GM08714 (cell line): ENCODE data around the gene CADM1.

ENCODE experiments used
- H3K4me3 ChIP-seq: fragments of 200-500 bp; sonication (Bioruptor generic); 2 replicates; pipeline ENCODE4 v1.5.1; 2014; ENCODE audit warnings: mild to moderate bottlenecking, low read length, inconsistent platforms
- ZNF274 ChIP-seq: IDR thresholded peaks from 2 replicates; pipeline ENCODE4 v1.6.1; 2012; ENCODE audit warnings: mild to moderate bottlenecking, low read depth, low read length

Gene CADM1

GRCh38 chr11:115425250-115425649, 79.0 kb downstream of the CADM1 start:
- TF ChIP-seq ZNF274 = no peak
- H3K4me3 ChIP-seq = no peak overlapping the region

DNA sequence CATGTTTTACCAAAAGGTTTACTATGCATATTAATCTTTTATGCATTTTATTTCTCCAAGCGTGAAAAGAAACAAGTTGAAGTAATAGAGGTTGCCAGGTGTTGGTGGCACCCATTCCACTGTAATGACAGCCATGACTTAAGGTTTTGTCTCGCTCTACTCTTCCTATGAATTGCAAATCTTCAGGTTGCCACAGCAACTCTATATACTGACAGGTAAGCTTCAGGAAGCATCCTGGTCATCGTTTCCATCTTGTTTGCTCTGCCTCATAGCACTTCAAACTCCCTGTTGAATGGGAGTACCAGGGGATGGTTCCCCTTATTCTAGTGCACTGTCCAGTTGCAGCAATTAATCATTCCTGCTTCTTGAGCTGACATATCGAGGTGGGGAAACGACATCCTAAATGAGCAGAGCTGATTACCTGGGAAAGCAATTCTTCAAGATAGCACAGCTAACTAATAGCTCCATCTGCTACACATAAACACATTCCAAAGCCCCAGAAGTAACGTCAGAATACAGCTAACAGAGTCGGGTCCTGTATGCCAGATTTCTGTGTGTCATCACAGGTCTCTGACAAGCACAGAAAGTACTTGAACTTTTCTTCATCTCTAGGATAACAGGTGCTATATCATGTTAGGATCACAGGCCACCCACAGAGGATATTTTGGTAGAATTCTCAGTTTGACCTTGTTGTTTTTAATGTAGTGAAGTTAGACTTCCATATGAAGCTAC, 80.3 kb downstream of the CADM1 start:
- no peak overlapping the region for H3K4me3 ChIP-seq
- TF ChIP-seq ZNF274 = no peak

DNA sequence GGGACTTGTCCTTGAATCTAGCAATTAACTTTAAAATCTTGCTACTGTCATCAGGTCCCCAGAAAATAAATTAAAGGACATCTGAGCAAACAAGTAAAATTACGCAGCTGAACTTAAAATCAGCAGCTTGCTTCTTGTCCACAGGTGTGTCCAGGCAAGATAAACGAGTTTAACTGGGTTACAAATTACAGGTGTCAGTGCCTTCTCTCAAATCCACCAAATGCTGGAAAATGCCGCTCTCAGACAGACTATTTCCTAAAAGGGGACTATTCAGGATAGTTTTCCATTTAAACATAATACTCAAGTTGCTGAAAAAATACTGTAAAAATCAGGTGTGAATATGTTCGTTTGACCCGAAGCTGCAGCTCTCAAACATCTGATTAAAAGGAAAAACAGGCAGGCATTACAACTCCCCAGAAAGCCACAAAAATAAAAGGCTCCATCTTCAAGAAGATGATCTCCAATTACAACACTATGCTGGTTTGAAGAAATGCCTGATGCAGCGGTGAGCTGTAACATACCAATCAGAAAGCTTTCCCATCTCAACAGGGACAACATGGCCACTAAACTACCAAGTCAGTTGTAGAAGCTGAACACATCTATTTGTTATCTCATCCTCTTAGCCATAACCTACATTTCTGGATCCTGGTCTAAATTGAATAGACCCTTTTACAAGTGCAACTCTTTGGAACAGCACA, 82.1 kb downstream of the CADM1 start:
- no peak for TF ChIP-seq ZNF274
- H3K4me3 ChIP-seq = no peak overlapping the region

DNA sequence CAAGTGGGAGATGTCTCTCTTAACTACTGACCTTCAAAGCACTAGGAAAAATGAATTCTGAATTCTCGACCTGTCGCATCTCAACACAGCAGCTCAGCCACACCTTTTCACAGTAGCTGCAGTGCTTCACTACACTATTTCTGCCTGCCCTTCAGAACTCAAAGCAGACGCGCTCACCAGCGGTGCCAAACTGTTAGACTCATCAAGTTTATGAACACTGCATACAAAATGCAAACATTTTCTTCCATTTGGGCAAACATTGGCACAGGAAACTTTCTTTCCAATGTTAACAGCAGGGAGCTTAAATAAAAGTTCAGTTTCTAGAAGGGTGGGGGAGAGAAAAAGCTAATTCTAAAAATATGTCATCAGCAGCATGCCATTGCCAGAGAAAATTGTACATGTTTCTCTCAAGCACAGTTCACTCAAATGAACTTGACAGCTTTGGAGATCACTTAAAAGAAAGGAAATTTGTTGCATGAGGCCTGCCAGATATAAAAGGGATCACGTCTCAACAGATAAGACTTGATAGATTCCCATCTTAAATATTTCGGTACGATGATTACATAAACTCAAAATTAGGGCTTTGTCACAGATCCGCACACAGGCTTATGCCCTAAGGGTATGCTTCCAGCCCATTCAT, 82.7 kb downstream of the CADM1 start:
- no peak overlapping the region for H3K4me3 ChIP-seq

GRCh38 chr11:115420505-115420904, 83.7 kb downstream of the CADM1 start:
- H3K4me3 ChIP-seq = no peak overlapping the region
- TF ChIP-seq ZNF274 = no peak

More for the DNA sequence above, 82.7 kb downstream of the CADM1 start:
- no peak for TF ChIP-seq ZNF274

- no peak for TF ChIP-seq ZNF274
- H3K4me3 ChIP-seq = no peak overlapping the region
Observed at GRCh38 chr11:115418626-115419025, 85.6 kb downstream of the CADM1 start.

GRCh38 chr11:115418081-115418480, 86.1 kb downstream of the CADM1 start:
- TF ChIP-seq ZNF274 = no peak
- H3K4me3 ChIP-seq = no peak overlapping the region

GRCh38 chr11:115411120-115411519, 93.1 kb downstream of the CADM1 start:
- no peak overlapping the region for H3K4me3 ChIP-seq
- no peak for TF ChIP-seq ZNF274

DNA sequence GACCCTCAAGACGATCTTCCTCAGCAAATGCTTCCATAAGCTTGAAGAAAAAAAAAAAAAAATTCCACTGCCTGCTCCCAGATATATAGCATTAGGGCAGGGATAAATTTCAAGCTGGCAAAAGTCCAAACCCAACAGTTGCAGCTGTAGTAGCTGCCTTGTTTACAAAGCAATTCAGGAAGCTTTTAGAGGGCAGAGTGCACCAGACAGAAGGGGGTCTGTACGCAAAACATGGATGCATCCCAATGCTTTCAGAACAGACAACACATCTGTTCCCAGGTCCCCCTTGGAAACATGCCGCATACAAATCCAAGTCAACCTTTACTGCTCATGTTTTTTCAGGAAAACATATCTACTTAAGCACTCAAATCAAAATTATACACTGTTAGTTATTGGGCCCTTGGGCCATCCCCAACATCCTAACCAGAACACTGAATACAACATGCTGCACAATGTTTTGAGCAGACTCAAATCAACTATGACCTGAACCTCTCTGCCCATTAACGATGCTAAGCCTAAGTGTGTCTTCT, 94.5 kb downstream of the CADM1 start:
- H3K4me3 ChIP-seq = no peak overlapping the region
- no peak for TF ChIP-seq ZNF274

DNA sequence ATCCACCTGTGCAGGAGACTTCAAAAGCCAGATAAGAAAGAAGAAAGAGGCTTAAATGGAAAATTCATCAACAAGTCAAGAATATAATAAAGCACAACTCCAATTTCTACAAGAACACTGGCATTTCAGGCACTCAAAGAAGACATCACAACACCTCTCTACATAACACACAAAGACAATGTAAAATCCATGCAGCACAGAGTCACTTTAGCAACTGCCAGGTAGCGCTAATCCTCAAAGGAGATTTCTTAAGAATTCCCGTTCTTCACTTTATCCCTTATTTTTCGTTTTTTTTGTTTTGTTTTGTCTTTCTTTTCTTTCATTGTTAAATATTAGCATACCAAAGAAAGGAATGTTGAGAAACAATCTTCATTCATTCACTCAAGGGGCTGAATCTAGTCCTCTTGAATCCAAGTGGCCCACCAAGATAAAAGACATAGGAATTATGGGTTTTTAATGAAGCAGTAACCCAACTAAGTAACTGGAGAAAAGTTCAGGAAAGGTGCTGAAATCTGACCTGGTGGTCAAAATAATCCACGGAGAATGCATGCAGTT, 95.0 kb downstream of the CADM1 start:
- H3K4me3 ChIP-seq = no peak overlapping the region
- no peak for TF ChIP-seq ZNF274

DNA sequence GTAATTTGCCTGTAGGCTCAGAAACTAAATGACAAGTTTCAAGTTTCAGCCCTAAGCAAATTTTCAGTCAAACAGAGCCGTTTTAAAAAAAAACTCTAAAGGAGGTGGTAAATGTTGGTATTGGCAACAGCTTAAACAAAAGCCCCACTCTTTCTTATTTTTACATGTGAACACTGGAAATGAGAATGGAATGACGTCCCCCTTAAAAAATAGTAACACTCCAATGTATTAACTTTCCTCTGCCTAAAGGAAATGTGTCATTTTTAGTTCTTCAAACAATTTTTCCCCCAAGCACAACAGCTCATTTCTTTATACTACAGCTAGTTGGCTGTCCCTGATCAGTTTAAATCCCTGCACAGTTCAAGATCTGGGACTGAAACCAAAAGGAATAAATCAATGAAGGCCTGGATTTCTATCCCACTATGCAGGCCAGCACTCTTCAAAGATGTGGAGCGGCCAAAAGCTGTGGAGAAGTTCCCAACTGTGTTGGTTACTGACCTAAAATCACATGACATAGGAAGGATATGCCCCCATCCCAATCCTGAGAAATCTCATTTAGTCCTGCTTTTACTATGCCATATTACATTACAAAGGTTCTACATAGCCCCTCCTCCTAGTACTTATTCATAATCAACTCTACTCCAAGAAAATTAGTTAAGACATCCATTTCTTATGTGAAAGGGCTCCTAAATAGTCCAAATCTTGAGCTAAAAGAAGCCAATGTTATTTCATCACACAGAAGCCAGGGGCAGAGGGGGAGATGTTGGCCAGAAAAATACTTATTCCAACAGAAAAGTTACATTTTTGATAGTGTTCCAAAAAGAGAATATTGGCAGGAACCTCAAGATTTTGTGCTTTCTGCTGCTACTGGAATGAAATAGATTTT, 95.9 kb downstream of the CADM1 start:
- no peak for TF ChIP-seq ZNF274
- no peak overlapping the region for H3K4me3 ChIP-seq

DNA sequence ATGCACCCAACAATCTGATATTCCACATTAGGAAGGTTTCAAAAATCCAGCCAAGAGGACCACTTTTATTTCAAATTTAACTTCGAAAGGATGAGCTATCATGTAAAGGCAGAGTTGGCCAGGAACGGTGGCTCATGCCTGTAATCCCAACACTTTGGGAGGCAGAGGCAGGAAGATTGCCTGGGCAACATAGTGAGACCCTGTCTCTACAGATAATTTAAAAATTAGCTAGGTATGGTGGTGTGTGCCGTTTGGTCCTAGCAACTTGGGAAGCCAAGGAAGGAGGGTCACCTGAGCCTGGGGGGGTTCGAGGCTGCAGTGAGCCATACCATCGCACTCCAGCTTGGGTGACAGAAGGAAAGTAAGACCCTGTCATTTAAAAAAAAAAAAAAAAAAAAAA, 96.7 kb downstream of the CADM1 start:
- no peak for TF ChIP-seq ZNF274
- H3K4me3 ChIP-seq = no peak overlapping the region

DNA sequence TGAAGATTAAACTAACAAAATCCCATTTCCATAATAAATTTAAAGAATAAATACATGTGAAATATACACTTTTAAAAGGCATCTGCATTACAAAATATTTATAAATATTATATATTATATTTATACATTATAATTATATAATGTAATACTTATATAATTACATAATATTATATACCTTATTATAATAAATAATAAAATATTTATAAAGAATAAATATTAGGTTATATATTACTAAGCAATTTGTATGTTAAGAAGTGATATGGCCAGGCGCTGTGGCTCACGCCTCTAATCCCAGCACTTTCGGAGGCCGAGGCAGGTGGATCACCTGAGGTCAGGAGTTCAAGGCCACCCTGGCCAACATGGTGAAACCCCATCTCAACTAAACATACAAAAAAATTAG, 97.8 kb downstream of the CADM1 start:
- no peak for TF ChIP-seq ZNF274
- H3K4me3 ChIP-seq = no peak overlapping the region
